Stimulated activated CD4-positive, alpha-beta T cell treated with anti-CD3 and anti-CD28 coated beads, TNF-alpha, amount 100 ng/mL, for 48 hours (primary cell): ENCODE results near the gene NHLRC2.

Source experiments
- DNase-seq, 3 donors: peaks; one replicate each; pipeline ENCODE4 v3.0.0-alpha.2; 2020; ENCODE audit warnings: low read depth in 3 of 3

NHLRC2 gene

GRCh38 chr10:113911113-113911512 lies 56.7 kb downstream of the NHLRC2 start:
- DNase-seq = no peak

GRCh38 chr10:113911839-113912238 lies 57.4 kb downstream of the NHLRC2 start:
- no peak for DNase-seq

GRCh38 chr10:113912582-113912981 lies 58.1 kb downstream of the NHLRC2 start:
- no peak for DNase-seq

- DNase-seq = no peak
These were observed 60.5 kb downstream of the NHLRC2 start for GRCh38 chr10:113914956-113915355.

- DNase-seq = no peak
These were observed 61.1 kb downstream of the NHLRC2 start for GRCh38 chr10:113915540-113915939.

GRCh38 chr10:113916053-113916452 lies 61.6 kb downstream of the NHLRC2 start:
- no peak for DNase-seq

GRCh38 chr10:113917636-113918035 lies 63.2 kb downstream of the NHLRC2 start:
- no peak for DNase-seq

- no peak for DNase-seq
These were observed 65.7 kb downstream of the NHLRC2 start for GRCh38 chr10:113920114-113920513.

- DNase-seq = no peak
These were observed 66.4 kb downstream of the NHLRC2 start for GRCh38 chr10:113920875-113921274.

- DNase-seq = no peak
These were observed 67.3 kb downstream of the NHLRC2 start for GRCh38 chr10:113921561-113922370.

GRCh38 chr10:113922787-113923570 lies 68.5 kb downstream of the NHLRC2 start:
- no peak for DNase-seq

- no peak for DNase-seq
These were observed 69.7 kb downstream of the NHLRC2 start for GRCh38 chr10:113924186-113924585.

GRCh38 chr10:113924664-113925063 lies 70.2 kb downstream of the NHLRC2 start:
- DNase-seq = no peak

- no peak for DNase-seq
These were observed 73.0 kb downstream of the NHLRC2 start for GRCh38 chr10:113927440-113927839.

- DNase-seq = no peak
These were observed 74.4 kb downstream of the NHLRC2 start for GRCh38 chr10:113928830-113929229.

GRCh38 chr10:113929522-113929921 lies 75.1 kb downstream of the NHLRC2 start:
- DNase-seq = no peak

GRCh38 chr10:113930482-113931057 lies 76.1 kb downstream of the NHLRC2 start:
- no peak for DNase-seq

- no peak for DNase-seq
These were observed 78.4 kb downstream of the NHLRC2 start for GRCh38 chr10:113932854-113933253.

- DNase-seq = no peak
These were observed 79.6 kb downstream of the NHLRC2 start for GRCh38 chr10:113933894-113934532.

- no peak for DNase-seq
These were observed 82.8 kb downstream of the NHLRC2 start for GRCh38 chr10:113937258-113937657.

GRCh38 chr10:113937756-113938155 lies 83.3 kb downstream of the NHLRC2 start:
- DNase-seq = no peak

GRCh38 chr10:113939212-113939860 lies 84.9 kb downstream of the NHLRC2 start:
- DNase-seq = no peak
